ENCODE data around the gene CAPN9.

The CAPN9 gene

DNA sequence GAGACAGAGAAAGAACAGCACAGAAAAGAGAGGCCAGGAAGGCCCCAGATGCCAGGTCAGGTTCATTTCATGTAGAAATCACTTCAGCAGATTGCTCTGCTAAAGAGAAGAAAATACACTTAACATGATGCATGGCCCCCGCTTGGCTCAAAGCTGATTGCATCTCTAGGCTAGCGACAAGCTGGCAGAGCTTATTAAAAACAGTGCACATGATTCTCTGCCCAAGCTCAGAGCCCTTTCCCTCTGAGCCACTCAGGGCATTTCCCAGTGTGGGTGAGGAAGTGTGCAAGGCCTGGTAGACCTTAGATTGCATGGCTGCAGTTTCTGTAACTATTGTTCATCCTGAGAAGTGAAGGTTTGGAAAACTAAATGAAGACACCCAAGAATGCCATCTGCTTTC, 3.3 kb upstream of the CAPN9 start:
- H3K9me3 Mint-ChIP-seq, result no peaks in the 10 kb centered on the region
- H3K4me3 Mint-ChIP-seq, result no peak overlapping the region
- peaks cover 22% of the 10 kb centered on the region for H3K4me1 Mint-ChIP-seq
- TF ChIP-seq, protein P1, sequence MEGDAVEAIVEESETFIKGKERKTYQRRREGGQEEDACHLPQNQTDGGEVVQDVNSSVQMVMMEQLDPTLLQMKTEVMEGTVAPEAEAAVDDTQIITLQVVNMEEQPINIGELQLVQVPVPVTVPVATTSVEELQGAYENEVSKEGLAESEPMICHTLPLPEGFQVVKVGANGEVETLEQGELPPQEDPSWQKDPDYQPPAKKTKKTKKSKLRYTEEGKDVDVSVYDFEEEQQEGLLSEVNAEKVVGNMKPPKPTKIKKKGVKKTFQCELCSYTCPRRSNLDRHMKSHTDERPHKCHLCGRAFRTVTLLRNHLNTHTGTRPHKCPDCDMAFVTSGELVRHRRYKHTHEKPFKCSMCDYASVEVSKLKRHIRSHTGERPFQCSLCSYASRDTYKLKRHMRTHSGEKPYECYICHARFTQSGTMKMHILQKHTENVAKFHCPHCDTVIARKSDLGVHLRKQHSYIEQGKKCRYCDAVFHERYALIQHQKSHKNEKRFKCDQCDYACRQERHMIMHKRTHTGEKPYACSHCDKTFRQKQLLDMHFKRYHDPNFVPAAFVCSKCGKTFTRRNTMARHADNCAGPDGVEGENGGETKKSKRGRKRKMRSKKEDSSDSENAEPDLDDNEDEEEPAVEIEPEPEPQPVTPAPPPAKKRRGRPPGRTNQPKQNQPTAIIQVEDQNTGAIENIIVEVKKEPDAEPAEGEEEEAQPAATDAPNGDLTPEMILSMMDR (IDR thresholded peaks at IDR 0.05; ENCODE audit: unreplicated experiment in 3 of 3), result no peak
- H3K27ac Mint-ChIP-seq, result peak overlapping the region; percentile 53 to 75 (median 75)
- no peaks in the 10 kb centered on the region for H3K27me3 Mint-ChIP-seq (ENCODE audit: low read depth)
- no peaks in the 10 kb centered on the region for H3K36me3 Mint-ChIP-seq (ENCODE audit: low read depth)

DNA sequence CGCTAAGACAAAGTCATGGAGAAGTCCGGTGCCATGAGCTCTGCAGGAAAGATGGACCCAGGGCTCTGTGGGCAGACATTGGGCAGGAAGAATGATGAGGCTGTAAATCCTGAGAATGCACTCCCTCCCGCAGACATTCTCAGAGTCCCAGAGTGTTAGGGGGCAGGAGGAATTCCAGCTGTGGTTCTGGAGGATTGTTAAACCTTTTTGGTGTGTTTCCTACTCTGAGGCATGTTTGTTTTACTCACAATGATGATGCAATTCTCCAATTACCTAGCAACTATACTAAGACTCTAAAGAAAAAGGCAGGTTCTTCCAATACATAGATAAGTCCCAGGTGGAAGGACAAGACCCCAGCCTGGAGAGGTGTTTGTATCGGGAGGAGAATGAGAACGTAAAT, 2.8 kb upstream of the CAPN9 start:
- no peaks in the 10 kb centered on the region for H3K9me3 Mint-ChIP-seq
- no peaks in the 10 kb centered on the region for H3K27me3 Mint-ChIP-seq (ENCODE audit: low read depth)
- TF ChIP-seq, protein P1 (IDR thresholded peaks at IDR 0.05; ENCODE audit: unreplicated experiment in 3 of 3), result no peak
- H3K36me3 Mint-ChIP-seq (ENCODE audit: low read depth), result no peaks in the 10 kb centered on the region
- H3K4me3 Mint-ChIP-seq, result no peak overlapping the region
- peak overlapping the region; percentile 53 to 75 (median 75) for H3K27ac Mint-ChIP-seq
- H3K4me1 Mint-ChIP-seq, result peaks cover 27% of the 10 kb centered on the region

DNA sequence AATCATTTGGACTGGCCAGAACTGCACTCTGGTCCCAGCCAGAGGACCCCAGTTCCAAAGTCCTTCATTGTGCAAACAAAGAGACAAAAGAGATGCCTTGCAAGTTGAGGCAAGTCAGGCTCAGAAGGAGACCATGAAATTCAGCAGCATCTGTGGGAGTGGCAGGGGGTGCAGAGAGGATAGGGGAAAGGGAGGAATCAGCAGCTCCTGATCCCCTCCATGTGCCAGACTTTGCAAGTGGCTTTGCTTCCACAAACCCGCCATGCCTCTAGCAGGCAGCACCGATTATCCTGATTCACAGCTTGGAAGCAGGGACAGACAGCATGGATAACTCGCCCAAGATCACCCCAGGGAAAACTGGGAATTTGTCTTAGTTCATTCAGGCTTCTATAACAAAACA, 2.1 kb upstream of the CAPN9 start:
- Mint-ChIP-seq H3K4me3 (no peak overlapping the region), H3K9me3 (no peaks in the 10 kb centered on the region), H3K4me1 (peaks cover 34% of the 10 kb centered on the region), H3K27ac (no peak overlapping the region), H3K27me3 (ENCODE audit: low read depth) (peaks cover 3% of the 10 kb centered on the region), H3K36me3 (ENCODE audit: low read depth) (no peaks in the 10 kb centered on the region)
- TF ChIP-seq, protein P1 (IDR thresholded peaks at IDR 0.05; ENCODE audit: unreplicated experiment in 3 of 3), result no peak

DNA sequence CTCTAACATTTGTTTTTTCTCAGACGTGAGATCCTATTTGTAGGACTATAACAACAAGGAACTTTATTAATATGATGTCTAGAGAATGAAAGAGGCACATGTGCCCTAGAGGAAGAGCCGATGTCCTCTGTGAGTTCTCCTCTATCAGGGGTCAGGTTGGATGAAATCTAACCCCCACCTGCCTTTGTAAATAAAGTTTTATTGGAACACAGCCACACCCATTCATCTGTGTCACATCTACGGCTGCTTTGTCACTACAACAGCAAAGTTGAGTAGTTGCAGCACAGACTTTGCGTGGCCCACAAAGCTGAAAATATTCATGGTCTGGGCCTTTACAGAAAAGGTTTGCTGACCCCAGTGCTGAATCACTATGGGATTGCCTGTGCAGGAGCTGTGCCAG, 571 bp upstream of the CAPN9 start:
- Mint-ChIP-seq H3K36me3 (ENCODE audit: low read depth) (no peaks in the 10 kb centered on the region), H3K27ac (peak overlapping the region in 2 of 3 experiments; percentile 37 to 52), H3K9me3 (no peaks in the 10 kb centered on the region), H3K27me3 (ENCODE audit: low read depth) (peaks cover 8% of the 10 kb centered on the region), H3K4me1 (peaks cover 45% of the 10 kb centered on the region), H3K4me3 (no peak overlapping the region)
- TF ChIP-seq, protein P1 (IDR thresholded peaks at IDR 0.05; ENCODE audit: unreplicated experiment in 3 of 3), result no peak

DNA sequence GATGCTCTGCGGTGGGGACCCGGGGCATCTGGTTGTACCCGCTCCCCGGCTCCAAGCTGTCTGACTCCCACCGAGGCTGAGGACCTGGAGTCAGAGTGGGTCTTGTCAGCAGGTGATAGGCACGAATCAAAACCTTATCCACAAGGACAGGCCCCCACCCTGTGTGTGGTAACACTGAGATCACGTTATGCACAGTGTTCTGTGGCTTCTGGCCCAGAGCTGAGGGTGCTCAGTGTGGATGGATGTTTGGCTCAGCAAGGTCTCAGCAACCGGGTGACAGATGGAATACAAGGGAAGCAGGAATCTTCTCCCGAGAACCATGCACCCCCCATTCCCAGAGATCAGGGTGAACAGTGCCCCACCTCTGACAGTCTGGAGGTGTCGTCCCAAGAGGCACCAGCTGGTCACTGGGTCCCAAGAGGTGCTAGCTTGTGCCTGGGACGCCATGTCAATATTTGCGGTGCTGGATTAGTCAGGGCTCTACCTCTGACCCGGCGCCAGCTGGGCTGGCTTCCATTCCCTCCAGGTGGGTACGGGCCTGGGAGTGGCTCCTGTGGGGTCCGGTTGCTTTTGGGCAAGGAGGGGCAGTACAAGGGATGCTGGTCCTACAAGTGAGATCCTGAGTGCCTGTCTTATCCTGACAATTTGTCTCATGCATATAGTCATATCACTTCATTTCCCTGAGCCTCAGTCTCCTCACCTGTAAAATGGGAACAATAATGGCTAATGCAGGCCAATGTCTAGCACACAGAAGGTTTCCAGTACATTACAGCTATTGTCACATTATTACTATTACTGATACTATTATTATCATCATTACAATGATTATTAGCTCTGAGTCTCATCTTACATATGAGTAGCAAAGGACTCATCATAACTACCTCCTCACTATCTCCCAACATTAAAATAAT, 957 bp downstream of the CAPN9 start:
- peaks cover 8% of the 10 kb centered on the region for H3K27me3 Mint-ChIP-seq (ENCODE audit: low read depth)
- H3K9me3 Mint-ChIP-seq, result no peaks in the 10 kb centered on the region
- H3K4me1 Mint-ChIP-seq, result peaks cover 59% of the 10 kb centered on the region
- no peak overlapping the region for H3K4me3 Mint-ChIP-seq
- TF ChIP-seq, protein P1 (IDR thresholded peaks at IDR 0.05; ENCODE audit: unreplicated experiment in 3 of 3), result no peak
- H3K36me3 Mint-ChIP-seq (ENCODE audit: low read depth), result no peaks in the 10 kb centered on the region
- peak overlapping the region; percentile 60 to 74 (median 67) for H3K27ac Mint-ChIP-seq

DNA sequence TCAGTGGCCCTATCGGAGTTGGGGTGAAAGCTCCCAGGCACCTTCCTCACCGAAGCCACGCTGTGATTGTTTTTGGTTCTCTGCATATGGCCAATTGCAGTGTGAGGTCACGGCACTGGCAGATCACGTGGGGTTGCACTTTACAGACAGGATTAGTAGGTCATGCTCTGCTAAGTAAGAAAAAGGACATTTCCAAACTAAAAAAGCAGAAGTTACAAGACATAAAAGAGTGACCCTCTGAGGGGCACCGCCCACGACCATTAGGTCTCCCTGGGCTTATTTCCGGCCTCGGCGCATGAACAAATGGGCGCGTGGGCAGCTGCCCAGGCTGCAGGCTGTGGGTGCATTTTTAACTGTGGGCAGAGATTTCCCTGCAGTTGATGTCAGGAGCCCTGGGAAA, 2.0 kb downstream of the CAPN9 start:
- TF ChIP-seq, protein P1 (IDR thresholded peaks at IDR 0.05; ENCODE audit: unreplicated experiment in 3 of 3), result no peak
- Mint-ChIP-seq H3K4me1 (peaks cover 60% of the 10 kb centered on the region), H3K36me3 (ENCODE audit: low read depth) (no peaks in the 10 kb centered on the region), H3K27me3 (ENCODE audit: low read depth) (peaks cover 8% of the 10 kb centered on the region), H3K27ac (peak overlapping the region; percentile 60 to 86 (median 74)), H3K4me3 (peak overlapping the region in 1 of 3 experiments; percentile 13), H3K9me3 (no peaks in the 10 kb centered on the region)
